GM18951 (cell line): ENCODE data around the gene OSGIN1.

ENCODE experiments used
- POLR2A ChIP-seq: IDR thresholded peaks from 4 replicates; pipeline ENCODE4 v1.6.1; 2011; ENCODE audit warnings: mild to moderate bottlenecking; ENCODE audit not compliant: insufficient read length, insufficient read depth; ENCODE audit errors: extremely low read depth
- in situ Hi-C: fragments of 300-500 bp; cut with MboI; formaldehyde crosslinking; loops from one replicate; pipeline ENCODE4 v1.12.0; 2022; ENCODE audit warnings: low sequenced_read_pairs, mixed read lengths, inconsistent platforms; ENCODE audit not compliant: unreplicated experiment

The OSGIN1 gene

GRCh38 chr16:83951544-83951943, 1.5 kb upstream of the OSGIN1 start:
- TF ChIP-seq POLR2A = no peak

GRCh38 chr16:83952587-83952939, 477 bp upstream of the OSGIN1 start:
- in situ Hi-C loops = loop anchor here (25.0 kb wide), 1 partner anchor 235 kb away; the partner anchor contains the start of genes ADAD2 and TAF1C
- no peak for TF ChIP-seq POLR2A

More at GRCh38 chr16:83951544-83951943, 1.5 kb upstream of the OSGIN1 start:
- in situ Hi-C loops = loop anchor here (25.0 kb wide), 1 partner anchor 236 kb away; the partner anchor contains the start of genes ADAD2 and TAF1C

- TF ChIP-seq POLR2A = no peak
- in situ Hi-C loops = loop anchor here (25.0 kb wide), 1 partner anchor 233 kb away; the partner anchor contains the start of genes ADAD2 and TAF1C
These were observed 946 bp downstream of the OSGIN1 start for GRCh38 chr16:83953796-83954576.

DNA sequence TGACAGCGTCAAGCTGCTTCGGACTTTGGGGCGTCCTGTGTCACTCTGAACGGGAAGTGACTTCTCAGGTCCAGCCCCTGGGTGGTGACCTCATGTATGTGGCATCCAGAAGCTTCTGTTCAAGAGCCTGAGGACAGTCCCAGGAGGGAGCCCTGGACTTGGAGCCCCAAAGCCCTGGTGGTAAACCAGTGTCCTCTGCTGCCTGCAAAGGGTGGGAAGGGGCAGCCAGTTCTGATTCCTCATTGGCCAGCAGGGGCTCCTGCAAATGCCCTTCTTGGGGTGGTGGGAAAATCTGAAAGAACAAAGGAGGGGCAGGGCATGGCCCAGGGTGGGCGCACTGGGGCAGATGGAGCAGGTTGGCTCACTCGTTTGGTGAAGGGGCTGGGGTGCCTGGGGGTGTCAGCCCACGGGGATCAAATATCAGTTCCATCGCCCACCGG, 1.6 kb downstream of the OSGIN1 start:
- no peak for TF ChIP-seq POLR2A
- in situ Hi-C loops = loop anchor here (25.0 kb wide), 1 partner anchor 233 kb away; the partner anchor contains the start of genes ADAD2 and TAF1C

DNA sequence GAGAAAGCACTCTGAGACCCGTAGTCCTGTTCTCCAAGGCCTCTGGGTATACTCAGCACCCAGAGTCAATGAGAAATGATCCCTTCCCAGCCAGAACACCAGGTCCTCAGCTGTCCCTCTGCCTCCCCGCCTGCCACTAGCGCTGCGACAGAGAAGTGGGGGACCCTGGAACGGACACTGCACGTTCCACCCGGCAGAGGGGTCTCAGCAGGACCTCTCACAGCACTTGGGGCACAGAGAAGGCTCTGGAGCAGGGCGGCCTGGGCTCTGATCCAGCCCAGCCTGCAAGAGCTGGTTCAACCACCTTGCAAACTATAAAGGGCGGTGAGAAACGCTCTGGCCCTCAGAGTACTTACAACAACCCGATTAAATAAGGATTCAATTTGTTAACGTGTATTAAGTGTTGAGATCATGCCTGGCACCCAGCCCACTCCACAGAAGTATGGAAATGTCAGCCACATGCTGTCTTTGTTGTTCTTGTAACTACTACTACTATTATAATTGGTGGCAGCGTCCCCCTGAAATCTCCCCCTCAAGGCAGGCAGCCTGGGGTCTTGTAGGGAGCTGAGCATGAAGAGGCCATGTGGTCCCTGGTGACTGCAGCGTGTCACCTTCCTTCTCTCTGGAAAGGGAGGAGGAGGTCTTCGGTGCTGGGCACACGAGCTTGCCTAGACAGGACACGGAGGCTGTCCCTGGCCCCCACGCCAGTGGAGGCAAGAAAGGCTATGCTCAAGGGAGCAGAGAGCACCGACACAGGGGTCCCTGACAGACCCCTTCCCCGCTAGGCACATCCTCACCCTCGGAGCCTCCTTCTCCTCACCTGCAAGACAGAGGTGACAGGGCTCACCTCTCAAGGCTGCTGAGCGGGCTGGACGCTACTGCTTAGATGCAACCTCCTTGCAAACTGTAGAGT, 2.4 kb downstream of the OSGIN1 start:
- no peak for TF ChIP-seq POLR2A
- in situ Hi-C loops = loop anchor here (25.0 kb wide), 1 partner anchor 232 kb away; the partner anchor contains the start of genes ADAD2 and TAF1C

- in situ Hi-C loops = loop anchor here (25.0 kb wide), 1 partner anchor 231 kb away; the partner anchor contains the start of genes ADAD2 and TAF1C
- TF ChIP-seq POLR2A = no peak
These were observed 3.6 kb downstream of the OSGIN1 start for GRCh38 chr16:83956336-83957289.

DNA sequence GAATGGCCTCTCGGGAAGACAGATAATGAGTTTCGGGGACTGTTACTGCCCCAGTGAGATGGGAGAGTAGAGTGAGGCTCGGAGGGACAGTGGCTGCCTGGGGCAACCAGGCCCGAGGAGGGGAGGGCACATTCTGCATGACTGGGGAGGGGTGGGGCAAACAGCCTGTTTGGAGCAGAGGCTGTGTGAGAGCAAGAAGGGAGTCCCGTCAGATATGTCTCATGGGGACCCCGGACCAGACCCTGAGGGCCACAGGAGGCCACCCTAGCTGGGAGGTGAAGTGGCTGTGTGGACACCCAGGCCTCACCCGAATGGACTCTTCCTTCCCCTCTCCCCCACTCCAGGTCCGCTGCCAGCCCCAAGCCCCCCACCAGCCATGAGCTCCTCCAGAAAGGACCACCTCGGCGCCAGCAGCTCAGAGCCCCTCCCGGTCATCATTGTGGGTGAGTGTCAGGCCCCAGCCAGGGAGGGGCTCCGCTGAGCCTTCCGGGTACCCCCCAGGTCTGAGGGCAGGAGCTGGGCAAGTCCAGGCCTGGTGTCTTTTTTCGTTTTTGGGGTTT, 4.3 kb downstream of the OSGIN1 start:
- in situ Hi-C loops = loop anchor here (25.0 kb wide), 1 partner anchor 230 kb away; the partner anchor contains the start of genes ADAD2 and TAF1C
- no peak for TF ChIP-seq POLR2A

- no peak for TF ChIP-seq POLR2A
- in situ Hi-C loops = loop anchor here (25.0 kb wide), 1 partner anchor 229 kb away; the partner anchor contains the start of genes ADAD2 and TAF1C
These were observed 5.3 kb downstream of the OSGIN1 start for GRCh38 chr16:83958137-83958845.

DNA sequence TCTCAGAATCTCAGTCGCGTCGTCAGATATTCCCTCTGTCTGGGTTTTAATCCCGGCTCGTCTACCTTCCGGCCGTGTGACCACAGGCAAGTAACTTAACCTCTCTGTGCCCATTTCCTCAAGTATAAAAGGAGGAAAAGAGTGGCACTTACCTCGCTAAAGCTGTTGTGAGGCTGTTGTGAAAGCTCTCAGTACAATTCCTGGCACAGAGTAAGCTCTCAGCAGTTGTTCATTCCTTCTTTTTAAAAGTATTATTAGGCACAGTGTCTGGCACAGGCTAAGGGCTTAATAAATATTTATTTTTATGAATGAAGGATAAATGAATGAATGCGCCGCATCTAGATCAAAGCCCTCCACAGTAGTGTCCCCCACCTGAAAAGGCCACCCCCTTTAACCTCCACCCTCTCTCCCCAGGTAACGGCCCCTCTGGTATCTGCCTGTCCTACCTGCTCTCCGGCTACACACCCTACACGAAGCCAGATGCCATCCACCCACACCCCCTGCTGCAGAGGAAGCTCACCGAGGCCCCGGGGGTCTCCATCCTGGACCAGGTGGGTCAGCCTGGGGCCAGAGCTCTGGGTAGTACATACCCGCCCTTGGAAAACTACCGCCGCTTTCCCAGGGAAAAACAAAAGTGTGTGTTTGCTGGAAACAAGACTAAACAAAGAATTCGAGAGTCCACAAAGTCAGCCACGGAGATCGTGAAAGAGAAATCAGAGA, 6.0 kb downstream of the OSGIN1 start:
- no peak for TF ChIP-seq POLR2A

GRCh38 chr16:83959656-83960434, 6.8 kb downstream of the OSGIN1 start:
- in situ Hi-C loops = loop anchor here (25.0 kb wide), 1 partner anchor 227 kb away; the partner anchor contains the start of genes ADAD2 and TAF1C
- TF ChIP-seq POLR2A = no peak

More for the DNA sequence above, 6.0 kb downstream of the OSGIN1 start:
- in situ Hi-C loops = loop anchor here (25.0 kb wide), 1 partner anchor 228 kb away; the partner anchor contains the start of genes ADAD2 and TAF1C
